GM18868 (cell line): ENCODE measurements around the gene FAM107B.

Experiments used
- ATAC-seq: cut with Tn5 transposase; IDR thresholded peaks from one replicate; pipeline ENCODE4 v1.9.1; 2021; ENCODE audit warnings: mild to moderate bottlenecking, moderate library complexity; ENCODE audit not compliant: unreplicated experiment

Gene FAM107B

GRCh38 chr10:14519785-14520184 is 254.9 kb downstream of the FAM107B start:
- no peak for ATAC-seq

DNA sequence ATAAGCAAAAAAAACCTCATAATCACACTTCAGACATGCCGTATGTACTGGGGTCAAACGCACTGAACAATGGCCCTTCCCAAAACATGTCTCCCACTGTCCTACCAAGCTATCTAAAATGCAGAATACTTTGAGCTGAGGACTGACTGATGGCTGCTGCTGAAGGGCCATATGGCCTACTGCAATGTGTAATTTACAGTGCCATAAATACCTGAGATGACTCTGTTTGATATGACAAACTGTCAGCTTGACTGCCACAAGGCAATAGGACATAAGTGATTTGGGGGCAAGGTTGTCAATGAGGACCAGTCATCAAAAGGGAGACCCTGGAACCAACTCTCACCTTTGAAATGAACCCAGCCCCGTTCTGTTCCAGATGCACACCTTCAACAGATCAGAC is 256.5 kb downstream of the FAM107B start:
- no peak for ATAC-seq

GRCh38 chr10:14513123-14513522 is 261.6 kb downstream of the FAM107B start:
- no peak for ATAC-seq

DNA sequence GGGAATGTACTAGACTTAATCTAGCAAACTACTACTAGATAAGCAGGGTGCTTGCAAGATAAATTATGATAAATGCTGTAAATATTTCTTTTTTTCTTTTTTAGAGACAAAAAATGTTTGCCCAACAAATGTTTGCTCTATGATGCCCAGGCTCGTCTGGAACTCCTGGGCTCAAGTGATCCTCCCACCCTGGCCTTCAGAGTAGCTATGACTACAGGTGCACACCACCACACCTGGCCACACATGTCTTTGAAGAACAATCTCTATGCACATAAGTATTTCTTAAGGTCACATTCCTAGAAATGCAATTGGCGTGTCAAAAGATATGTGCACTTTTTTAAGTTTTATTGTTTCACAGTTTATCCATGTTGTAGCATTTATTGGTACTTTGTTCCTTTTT is 264.4 kb downstream of the FAM107B start:
- ATAC-seq = no peak

DNA sequence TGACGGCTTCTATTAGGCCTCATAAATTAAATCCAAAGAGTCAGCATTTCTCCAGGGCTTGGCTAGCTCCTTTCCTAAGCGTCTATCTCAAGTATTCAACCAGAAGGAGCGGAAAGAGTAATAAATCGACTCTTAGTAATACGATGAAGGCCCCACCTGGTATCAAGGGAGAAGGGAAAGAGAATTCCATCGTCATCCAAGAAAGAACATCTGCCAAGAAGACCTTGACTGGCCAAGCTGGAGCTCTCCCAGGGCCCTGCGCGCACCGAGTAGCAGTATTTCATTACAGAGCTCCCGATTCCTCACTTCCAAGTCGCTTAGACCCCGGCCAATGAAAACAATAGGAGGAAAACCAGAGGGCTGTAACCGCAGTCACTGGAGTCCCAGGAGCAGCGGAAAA is 266.0 kb downstream of the FAM107B start:
- no peak for ATAC-seq

DNA sequence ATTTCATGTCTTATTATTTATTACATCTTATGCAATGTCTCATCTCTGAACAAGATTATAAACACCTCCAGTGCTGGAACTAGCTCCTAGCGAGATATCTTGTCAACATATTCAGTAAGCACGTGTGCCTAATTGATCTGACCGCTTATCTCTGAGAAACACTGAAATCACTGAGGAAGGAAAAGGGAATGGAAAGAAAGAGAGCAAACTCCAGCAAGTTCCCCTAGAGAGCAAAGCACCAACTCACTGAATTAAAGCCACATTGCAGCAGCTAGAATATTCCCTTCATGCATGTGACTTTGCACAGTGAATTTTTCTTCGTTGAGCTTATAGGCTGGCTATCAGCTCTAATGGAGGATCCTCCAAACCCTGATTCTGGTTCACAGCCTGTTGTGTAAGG is 266.9 kb downstream of the FAM107B start:
- ATAC-seq = no peak

DNA sequence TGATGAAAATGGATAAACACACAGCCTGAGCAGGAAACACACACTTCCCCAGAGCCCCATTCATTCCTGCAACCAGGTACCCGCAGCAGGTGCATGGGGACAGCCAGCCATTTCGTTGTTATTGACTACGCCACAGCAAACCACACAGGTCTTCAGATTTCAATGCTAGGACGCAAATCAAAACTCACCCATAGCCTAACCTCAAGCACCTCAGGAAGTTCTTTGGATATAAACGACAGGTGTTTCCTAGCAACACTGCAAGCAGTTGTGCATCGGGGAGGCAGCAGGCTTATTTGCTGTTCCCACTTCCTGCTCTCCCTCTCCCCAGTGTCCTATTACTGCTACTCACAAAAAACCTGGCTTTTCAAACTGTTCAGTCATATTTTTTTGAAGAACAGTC is 267.5 kb downstream of the FAM107B start:
- ATAC-seq = no peak

GRCh38 chr10:14502431-14502830 is 272.3 kb downstream of the FAM107B start:
- ATAC-seq = no peak

GRCh38 chr10:14500172-14500765 is 274.4 kb downstream of the FAM107B start:
- no peak for ATAC-seq

DNA sequence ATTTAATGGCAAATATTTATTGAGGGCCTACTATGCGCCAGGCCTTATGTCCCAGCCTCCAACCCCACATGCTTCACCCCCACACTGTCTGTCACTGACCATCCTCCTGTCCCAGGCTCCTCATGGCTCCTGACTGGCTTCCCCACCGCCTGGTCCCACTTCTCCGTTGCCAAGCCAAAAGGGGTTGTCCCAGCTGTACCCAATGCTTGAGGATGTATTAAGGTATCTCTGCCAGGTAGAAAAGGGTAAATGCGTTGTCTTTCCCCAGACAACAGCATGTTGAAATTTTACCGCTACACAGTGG is 275.1 kb downstream of the FAM107B start:
- no peak for ATAC-seq

GRCh38 chr10:14498326-14498725 is 276.4 kb downstream of the FAM107B start:
- ATAC-seq = no peak

DNA sequence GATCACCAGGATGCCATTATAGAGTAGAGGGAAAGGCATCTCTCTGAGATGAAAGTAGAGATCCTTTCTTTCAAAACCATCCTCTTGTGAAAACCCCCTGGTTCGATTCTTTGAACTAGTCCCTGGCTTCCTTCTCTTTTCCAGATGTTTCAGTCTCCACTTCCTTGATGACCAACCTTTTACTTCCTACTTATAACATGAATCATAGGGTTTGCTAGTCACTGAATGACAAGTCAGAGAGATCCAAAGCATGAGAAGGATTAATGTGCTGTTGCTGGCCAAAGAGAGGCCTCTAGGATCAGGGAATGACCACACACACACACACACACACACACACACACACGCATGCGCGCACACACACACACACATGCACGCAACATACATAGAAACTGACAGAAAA is 282.9 kb downstream of the FAM107B start:
- no peak for ATAC-seq

DNA sequence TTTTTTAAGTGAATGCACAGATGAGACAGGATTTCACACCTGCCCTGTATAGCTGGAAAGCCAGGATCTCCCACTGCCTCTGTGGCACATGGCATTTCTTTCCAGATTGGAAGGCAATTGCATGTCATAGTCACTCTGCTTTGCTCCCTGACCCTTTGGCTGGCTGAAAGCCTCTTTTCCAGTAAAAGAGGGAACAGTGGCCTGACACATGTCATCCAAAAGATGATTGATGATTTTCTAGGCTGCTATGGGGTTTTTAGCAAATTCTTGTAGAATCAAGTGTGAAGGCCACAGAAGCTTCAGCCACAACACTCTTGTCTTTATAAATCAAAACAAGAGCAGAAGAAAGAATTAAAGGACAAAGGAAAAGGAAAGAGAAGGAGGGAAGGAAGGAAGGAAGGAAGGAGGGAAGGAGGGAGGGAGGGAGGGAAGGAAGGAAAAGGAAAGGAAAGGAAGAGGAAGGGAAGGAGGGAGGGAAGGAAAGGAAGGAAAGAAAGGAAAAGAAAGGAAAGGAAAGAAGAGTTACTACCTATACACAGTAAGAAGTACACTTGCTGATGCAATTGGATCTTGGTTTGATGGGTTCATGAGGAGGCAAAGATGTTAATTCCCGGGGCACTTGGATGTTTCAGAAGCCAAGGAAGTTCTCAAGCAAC is 285.0 kb downstream of the FAM107B start:
- ATAC-seq = no peak

GRCh38 chr10:14487488-14487883 is 287.2 kb downstream of the FAM107B start:
- no peak for ATAC-seq

DNA sequence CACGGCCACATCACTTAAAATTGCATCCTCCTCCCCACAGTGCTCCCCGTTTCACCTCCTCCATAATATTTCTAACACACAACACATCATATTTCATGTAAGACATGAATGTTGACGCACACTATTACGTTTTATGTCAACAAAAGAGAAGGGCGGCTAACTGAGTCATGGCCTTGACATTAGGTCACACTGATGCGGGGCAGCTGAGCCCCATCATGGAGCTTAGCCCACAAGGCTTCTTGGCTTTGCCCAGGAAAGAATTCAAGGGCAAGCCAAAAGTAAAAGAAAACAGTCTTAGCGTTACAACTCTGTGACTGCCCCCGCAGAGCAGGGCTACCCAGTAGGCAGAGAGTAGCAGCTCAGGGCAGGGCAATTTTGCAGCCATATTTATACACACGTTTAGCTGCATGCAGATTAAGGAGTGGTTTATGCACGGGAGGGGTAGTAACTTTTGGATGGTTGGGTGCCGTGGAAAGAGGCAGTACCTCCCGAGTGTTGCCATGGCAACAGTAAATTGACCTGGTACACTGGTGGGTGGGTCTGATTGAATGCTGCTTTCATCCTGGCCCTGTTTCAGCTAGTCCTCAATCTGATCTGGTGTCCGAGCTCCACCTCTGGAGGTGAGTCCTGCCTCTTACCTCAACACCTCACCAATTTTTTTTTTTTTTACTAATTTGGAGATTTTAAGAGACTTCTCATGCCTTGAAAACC is 287.8 kb downstream of the FAM107B start:
- no peak for ATAC-seq

GRCh38 chr10:14485986-14486385 is 288.7 kb downstream of the FAM107B start:
- no peak for ATAC-seq

DNA sequence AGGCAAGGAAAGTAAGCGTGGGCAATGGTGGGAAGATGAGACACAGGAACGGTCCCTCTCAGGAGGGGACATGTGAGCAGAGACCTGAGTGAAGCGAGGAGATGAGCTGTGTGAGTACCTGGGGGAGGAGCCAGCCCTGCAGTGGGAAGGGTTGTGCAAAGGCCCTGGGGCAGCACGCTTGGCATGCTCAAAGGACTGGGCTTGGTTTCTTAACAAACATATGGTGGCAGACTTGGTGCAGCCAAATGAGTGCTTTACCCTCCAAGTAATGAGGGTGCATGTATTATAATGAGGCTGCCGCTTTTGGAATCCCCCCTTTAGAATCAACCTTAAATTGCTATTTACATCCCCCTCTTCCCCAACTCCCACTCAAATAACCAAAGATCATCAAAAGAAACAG is 291.3 kb downstream of the FAM107B start:
- no peak for ATAC-seq

DNA sequence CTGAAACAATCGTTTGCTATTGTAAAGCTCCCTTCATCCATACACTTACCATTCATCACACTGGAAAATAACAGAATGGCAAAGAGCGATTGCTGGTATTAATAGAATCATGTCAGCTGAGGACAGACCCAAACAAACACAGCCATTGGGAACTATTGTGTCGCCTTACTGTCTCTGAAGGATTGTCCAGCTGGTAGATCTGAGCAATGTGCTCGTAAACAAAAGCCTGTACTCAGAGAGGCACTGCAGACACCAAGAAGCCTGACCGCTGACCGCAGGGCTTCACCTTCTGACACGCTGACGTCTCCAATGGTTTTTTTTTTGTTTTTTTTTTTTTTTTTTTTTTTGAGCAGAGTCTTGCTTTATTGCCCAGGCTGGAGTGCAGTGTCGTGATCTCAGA is 292.9 kb downstream of the FAM107B start:
- ATAC-seq = no peak

DNA sequence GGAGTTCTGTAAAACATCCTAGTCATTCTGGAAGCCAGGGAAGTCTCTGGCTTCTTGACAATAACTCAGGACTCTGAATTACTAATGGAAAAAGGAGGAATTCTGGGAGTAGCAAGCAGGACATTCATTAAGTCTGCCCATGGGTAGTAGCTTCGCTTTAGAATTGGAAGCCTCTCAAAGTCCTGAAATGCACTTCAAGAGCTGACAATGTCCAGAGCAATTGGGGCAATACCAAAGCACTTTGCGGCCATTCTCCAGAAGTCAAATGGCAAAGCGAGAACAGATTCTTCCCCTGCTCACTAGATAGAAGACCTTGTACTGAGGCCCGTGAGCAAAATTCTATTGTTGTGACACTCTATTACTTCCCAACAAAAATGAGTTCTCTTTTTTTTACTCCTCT is 293.7 kb downstream of the FAM107B start:
- no peak for ATAC-seq

DNA sequence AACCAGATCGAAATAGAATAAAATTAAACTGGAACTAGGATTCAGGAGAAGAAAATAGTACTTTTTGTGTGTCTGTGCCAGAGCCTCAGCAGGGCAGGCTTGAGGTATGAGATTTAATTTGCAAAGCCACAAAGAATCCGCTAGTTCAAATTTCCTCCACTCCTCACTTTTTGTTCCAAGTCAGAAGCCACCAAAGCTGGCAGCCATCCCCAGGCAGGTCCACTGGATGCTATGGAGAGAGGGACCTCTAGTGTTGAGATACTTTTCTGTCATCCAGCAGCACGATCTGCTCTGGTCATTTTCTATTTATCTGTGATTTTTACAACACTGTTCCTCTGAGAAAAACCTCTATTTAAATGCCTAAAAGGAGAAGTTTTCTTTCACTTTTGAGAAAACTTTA is 296.1 kb downstream of the FAM107B start:
- ATAC-seq = no peak

DNA sequence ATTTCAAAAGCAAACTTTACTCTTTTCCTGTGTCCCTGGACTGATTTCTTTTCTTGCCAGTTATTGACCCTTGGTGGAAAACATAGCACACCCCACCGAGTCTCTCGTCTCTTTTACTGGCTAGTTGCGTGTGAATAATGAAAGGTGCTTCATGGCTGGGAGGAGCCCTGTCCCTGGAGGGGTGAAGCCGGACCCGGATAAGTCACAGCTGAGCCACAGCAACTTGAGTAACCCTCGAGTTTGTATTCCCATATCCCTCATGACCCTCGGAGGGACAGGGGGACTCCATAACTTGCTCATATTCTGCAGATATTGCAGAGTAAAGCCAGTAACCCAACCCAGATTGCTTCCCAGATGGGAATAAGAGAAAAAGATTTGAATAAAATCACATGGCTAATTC is 296.5 kb downstream of the FAM107B start:
- no peak for ATAC-seq

GRCh38 chr10:14477408-14477710 is 297.3 kb downstream of the FAM107B start:
- ATAC-seq = no peak
